NCI-H2029 treated with DMSO at 0.1 percent for 48 hours (cell line): ENCODE measurements around the gene OR2C3.
"Not testable (repeated sequence)": the region's sequence is repeated elsewhere in the genome, so short reads cannot be mapped to it uniquely, and the experiment has no call there.

ENCODE experiments used
- DNase-seq: peaks from one replicate; lab custom pipeline; 2025; lab: John Stamatoyannopoulos, UW

OR2C3 gene

DNA sequence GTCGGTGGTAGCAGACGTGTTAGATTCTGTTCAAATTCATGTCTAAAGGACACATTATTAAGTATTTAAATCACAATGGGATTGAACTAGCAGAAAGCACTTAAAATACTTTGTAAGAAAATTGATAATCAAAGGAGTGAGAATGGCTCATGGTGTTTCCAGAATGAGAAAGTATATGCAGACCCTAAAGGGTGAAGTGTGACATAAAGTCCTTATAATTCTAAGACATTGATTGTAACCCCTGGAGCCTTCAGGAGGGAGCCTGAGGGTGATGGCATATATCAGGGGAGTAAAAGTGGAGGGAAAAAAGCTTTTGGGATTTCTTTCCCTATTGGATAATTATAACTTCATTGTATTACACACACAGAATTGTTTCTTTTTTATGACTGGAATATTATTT lies at the start of gene OR2C3:
TSS of gene OR2C3 (minus strand) at position 101 of the 400 bp plus-strand sequence. CDS start 3,929 bp downstream, outside the sequence.
- no peak for DNase-seq

- DNase-seq: no peak
Observed at GRCh38 chr1:247578946-247579460, 42.8 kb upstream of the OR2C3 start.

- no peak for DNase-seq
Observed at GRCh38 chr1:247576514-247576913, 40.3 kb upstream of the OR2C3 start.

GRCh38 chr1:247574664-247575063 lies 38.4 kb upstream of the OR2C3 start:
- DNase-seq: no peak

DNA sequence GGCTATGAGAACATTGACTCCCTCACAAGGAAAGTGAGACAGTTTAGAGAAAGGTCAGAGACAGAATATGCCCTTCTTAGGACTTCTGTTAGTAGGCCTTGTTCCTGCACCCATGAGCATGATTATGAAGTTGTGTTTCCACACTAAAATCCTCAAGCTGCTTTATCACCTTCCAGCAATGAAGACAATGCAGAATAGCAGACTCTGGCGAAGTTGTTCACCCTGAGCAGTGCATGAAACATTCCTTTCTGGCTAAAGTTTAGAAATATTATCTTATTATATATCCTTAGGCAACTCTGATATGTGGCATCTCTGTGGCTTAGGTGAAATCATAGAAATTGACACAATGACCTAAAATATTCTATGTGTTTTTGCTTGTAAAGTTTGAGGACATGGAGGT lies 38.0 kb upstream of the OR2C3 start:
- no peak for DNase-seq

DNA sequence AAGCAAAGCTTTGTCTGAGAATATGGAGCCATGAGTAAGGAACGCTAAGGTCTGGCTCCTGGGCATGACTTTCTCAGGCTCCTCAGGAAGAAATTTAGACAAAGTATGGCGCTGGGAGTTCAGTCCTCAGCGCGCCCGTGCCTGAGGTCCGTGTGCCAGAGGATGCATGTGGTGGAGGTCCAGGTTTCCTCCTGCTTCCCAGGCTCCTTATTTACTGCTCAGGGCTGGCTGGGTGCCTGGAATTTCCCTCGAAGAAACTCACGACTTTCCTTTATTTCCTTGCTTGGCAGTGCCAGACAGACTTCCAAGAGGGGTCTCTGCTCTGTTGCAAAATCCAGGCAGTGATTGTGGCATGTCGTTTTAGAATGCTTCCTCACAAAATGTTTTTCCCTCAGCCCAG lies 26.0 kb upstream of the OR2C3 start:
- no peak for DNase-seq

DNA sequence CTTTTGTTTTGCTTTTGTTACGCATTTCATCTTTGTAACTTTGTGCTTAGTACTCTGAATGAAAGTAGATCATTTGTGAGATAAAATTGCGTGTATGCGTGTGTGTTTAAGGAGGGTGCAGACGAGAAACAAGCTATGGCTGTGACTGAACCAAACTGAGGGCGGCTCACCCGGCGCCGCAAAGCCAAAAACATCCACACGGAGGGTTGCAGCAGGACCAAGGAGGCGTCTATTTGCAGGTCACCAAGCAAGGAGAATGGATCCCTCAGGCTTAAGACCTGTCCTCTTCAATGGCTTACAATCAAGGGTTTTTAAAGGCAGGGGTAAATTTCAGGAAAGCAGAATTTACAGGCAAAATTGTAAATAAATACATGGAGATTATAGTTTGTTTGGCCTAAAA lies 25.5 kb upstream of the OR2C3 start:
- DNase-seq: no peak

- no peak for DNase-seq
Observed at GRCh38 chr1:247557926-247558674, 21.9 kb upstream of the OR2C3 start.

GRCh38 chr1:247552231-247552630 lies 16.0 kb upstream of the OR2C3 start:
- no peak for DNase-seq

DNA sequence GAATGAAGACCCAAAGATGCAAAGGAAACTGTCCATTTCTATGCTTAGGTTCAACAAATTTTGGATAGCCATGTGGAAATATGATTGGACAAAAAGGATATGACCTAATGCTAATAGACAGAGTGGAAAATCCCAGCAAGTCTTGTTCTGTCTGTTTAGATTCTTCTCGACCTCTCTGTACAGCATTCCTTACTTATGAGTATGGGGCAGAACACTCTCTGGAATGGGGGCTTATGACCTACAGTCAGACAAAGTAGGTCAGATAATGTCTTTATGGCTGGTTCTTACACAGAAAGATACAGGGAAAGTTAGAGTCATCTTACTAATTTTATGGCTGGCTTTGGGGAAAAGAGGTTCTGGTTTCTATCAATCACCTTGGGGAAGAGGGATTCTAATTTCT lies 15.5 kb upstream of the OR2C3 start:
- no peak for DNase-seq

DNA sequence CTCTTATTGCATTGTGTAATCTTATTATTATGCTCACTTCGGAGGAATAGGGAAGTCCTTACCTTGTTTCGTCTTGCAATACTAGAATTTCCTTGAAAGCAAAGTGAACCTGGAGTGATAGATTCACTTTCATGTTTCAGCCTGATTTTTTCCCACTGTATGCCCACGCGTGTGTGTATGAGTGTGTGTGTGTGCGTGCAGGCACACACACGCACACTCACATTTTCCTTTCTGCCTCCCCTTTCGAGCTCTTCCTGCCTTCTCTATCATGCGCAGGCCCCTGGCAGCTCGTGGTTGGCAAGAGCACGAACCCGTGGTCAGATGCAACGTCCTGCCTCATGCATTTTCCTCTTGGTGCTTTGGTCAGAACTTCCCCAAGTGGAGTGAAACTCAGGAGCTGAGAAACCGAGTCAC lies 12.5 kb upstream of the OR2C3 start, which contains the start of gene GCSAML:
TSS of gene GCSAML (plus strand) at position 366 of the 414 bp plus-strand sequence. CDS start 58 bp downstream, outside the sequence.
- no peak for DNase-seq

DNA sequence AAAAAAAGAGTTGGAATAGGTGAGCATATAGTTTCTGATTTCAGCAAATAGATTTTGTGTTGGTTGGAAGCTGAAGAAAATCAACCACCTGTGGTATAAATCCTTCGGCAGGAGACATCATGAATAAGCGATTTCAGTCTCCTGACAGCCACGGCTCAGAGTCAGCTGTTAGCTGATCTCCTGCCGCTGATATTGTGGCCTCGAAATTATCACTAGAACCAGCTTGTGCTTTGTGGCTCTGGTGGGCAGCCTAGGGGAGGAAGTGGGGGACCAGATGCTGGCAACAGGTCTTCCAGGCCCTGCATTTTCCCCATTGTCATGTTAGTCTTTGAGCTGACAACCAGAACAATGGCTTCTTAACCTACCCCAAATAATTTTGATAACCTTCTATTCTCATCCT lies 11.9 kb upstream of the OR2C3 start:
- DNase-seq: no peak

DNA sequence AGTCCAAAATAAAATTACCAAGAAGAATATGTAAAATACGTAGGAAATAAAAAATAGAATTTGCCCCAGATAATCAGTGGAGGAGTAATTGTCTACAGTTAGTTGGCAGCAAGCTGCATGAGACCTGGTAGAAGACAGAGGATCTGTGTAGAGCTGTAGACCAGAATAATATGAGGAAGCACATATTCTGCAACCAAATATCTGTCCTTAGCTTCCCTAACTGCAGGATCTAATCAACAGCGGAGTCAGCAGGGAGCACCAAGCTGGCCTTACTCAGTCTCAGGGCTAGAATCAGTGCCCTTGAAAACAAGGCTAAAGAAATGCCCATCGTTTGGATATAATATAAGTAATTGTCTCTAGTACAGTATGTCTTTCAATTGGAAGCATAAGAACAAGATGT lies 6.6 kb upstream of the OR2C3 start:
- DNase-seq: no peak

DNA sequence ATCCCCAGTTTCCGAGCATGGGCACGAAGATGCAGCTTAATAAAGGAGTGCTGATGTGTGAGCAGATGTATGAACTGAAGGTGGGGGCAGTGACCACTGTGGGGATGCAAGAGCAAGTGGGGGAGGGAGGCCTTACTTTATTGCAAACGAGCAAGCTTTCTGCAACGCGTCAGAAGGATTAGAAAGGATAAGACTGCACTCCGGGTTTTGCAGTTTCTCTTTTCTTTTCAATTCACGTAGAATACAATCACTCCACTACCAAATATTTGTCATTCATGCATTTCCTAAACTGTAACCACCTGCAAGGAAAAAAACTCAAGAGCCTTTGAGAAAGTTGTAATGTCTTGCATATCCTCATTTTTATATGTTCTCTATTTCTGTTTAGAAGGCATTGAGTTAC lies 4.3 kb upstream of the OR2C3 start:
- no peak for DNase-seq

- DNase-seq: no peak
Observed at GRCh38 chr1:247539215-247539614, 3.0 kb upstream of the OR2C3 start.

DNA sequence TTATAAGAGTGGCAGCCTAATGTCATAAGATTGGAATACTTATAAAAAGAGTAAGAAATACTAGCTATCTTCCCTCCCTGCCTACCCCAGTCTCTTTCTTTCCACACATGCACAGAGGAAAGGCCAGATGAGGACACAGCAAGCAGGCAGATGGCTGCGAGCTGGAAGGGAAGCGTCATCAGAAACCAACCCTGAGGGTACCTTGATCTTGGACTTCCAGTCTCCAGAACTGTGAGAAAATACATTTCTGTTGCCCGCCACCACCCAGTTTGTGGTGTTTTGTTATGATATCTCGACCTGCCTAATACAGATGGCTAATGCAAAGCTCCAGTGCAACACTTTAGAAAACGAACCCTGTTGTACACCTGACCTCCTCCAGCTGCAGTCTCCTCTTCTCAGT lies 2.3 kb upstream of the OR2C3 start:
- no peak for DNase-seq

GRCh38 chr1:247535402-247535801 lies 838 bp downstream of the OR2C3 start:
- no peak for DNase-seq

DNA sequence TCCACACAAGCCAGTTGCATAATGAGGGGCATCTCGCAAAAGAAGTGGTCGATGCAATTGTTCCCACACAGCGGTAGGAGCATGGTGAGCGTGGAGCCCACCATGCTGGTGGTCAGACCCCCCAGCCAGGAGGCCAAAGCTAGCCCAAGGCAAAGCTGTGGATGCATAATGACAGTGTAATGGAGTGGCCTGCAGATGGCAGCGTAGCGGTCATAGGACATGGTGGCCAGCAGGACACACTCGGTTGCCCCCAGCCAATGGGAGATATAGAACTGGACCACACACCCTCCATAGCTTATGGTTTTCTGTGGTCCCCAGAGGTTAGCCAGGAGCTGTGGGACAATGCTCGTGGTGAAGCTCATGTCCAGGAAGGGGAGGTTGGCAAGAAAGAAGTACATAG lies 4.3 kb downstream of the OR2C3 start:
- no peak for DNase-seq

DNA sequence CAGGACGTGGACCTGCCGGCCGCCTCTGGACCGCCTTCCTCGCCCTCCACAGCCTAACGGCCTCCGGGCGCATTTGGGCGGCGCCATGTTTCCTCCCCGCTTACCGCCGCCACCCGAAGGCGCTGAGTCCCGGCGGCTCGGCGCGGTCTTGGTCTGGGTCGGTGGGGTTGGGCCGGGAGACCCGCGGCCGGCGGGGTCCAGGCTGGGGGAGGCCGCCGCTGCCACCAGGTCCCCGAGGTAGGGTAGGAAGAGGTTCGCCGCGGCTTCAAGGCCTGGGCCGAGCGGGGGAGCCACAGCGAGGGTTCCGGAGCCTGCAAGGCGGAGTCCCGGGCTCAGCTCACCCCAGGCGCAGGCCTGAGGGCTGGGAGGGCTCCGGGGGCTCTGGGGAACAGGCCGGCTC lies 5.5 kb downstream of the OR2C3 start:
- DNase-seq: no peak

- DNase-seq: no peak
Observed at GRCh38 chr1:247529771-247530355, 6.4 kb downstream of the OR2C3 start.

DNA sequence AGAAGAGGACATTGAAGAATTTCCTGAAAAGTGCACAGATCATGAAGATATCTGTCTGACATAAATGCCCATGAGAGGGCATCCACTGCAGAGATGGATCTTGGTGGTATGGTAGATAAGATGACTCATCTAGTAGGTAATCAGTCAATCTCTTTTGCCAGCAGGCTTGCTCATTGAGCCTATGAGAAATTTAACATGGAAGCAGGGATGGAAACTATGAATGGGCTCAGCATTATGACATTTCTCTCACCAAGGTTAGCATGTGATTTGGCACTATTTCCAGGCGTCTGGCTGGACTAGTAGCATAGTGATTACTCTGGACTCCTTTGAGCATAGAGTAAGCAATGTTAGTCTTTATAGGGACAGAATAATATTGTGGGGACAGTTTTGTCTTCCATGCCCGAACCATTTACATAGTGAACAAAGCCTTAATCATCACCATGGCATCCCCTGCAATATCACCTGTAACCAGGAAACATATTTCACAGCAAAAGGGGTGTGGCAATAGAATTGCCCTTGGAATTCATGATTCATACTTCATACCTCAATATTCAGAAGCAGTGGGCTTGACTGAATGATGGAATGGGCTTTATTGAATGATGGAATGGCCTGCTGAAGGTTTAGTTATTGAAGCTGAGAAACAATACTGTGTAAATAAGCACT lies 7.3 kb downstream of the OR2C3 start:
- DNase-seq: no peak

GRCh38 chr1:247521886-247522285 lies 14.4 kb downstream of the OR2C3 start:
- DNase-seq: not testable (repeated sequence)

DNA sequence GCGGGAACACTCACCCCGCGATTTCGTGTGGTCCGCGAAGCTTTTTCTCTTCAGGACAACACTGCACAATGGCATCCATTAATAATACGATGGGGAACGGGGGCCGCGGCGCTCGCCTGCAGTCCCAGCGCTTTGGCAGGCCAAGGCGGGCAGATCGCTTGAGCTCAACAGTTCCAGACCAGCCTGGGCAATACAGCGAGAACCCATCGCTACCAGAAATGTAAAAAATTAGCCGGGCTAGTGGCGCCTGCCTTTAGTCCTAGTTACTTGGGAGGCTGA lies 17.7 kb downstream of the OR2C3 start:
- no peak for DNase-seq
